ENCODE data around the gene FBLN1. TPM values are rescaled to one million over a fixed set of nuclear protein-coding genes. Genes with fewer than 3 reads are reported as not detected.
"Not testable (repeated sequence)": the region's sequence is repeated elsewhere in the genome, so short reads cannot be mapped to it uniquely, and the experiment has no call there.

Gene FBLN1
- total RNA-seq, 1 donor from 2014 or later, result not detected

DNA sequence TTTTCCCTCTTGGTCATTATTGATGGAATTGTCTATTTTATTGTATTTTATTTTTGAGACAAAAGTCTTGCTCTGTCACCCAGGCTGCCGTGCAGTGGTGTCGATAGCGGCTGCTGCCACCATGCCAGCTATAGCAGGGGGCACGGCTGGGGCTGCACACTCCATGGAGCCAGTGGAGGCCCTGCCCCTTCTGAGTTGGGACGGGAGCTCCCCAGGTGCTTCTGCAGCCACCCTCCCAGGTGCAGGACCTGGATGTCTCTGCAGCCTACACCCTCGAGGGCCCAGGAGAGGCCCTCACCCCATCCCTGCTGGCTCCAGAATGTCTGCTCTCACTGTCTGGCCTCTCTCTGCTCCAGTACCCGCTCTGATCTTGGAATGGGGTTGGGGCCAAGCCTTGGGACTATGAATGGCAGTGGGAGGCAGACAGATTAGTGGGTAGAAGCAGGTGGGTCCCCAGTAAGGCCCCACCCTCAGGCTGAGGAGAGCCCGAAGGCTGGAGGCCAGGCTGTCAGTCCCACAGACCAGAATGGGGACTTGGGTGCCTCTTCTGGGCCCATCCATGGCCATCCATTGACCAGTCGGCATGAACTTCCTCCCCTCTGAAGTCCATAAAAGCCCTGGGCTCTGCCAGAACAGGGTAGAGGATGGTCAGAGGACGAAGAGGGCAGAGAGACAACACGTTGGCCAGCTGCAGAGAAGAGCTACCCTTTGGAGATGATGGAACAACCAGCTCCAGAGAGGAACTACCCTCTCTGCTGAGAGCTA lies 119.3 kb downstream of the FBLN1 start:
- Mint-ChIP-seq H3K4me1 (peaks cover 5% of the 10 kb centered on the region), H3K9me3 (peaks cover 4% of the 10 kb centered on the region), H3K27ac (no peak overlapping the region), H3K4me3 (no peak overlapping the region), H3K36me3 (ENCODE audit: low read depth) (no peaks in the 10 kb centered on the region), H3K27me3 (peaks cover 5% of the 10 kb centered on the region)
- intact Hi-C loops (cut with micrococcal nuclease), result no loop called here
- no peak for DNase-seq

GRCh38 chr22:45623464-45624145 lies 120.9 kb downstream of the FBLN1 start:
- H3K27me3 Mint-ChIP-seq; H3K36me3 Mint-ChIP-seq (ENCODE audit: low read depth); H3K27ac Mint-ChIP-seq; H3K9me3 Mint-ChIP-seq; DNase-seq; H3K4me1 Mint-ChIP-seq; intact Hi-C loops (cut with micrococcal nuclease); H3K4me3 Mint-ChIP-seq: not testable (repeated sequence)

DNA sequence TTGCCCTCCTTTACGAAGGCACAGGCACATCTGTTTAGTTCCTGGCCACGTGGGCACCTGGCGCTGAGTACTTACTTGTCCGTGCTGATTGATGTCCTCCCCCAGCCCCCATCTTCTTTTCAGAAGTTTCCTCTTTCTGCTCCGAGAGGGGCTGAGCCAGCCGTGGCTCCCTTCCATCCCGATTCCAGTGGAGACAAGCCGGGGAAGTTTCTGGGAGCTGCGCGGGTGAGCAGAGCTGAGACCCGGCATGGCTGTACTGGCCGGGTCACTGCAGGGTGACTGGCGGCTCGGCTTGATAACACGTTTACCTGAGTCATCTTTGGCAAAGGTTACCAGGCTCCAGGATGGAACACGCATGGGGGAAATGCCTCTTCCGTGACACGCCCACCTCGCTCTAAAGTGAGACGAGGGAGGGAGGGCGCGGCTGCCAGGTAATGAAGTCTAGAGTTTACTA lies 123.5 kb downstream of the FBLN1 start:
- Mint-ChIP-seq H3K36me3 (ENCODE audit: low read depth) (no peaks in the 10 kb centered on the region), H3K9me3 (no peaks in the 10 kb centered on the region), H3K27ac (no peak overlapping the region), H3K27me3 (peaks cover 12% of the 10 kb centered on the region), H3K4me1 (no peaks in the 10 kb centered on the region), H3K4me3 (no peak overlapping the region)
- intact Hi-C loops (cut with micrococcal nuclease), result no loop called here
- no peak for DNase-seq

GRCh38 chr22:45627489-45628233 lies 125.0 kb downstream of the FBLN1 start:
- Mint-ChIP-seq H3K9me3 (no peaks in the 10 kb centered on the region), H3K4me3 (no peak overlapping the region), H3K4me1 (no peaks in the 10 kb centered on the region), H3K36me3 (ENCODE audit: low read depth) (no peaks in the 10 kb centered on the region), H3K27me3 (peaks cover 23% of the 10 kb centered on the region), H3K27ac (no peak overlapping the region)
- DNase-seq, result no peak
- intact Hi-C loops (cut with micrococcal nuclease), result no loop called here

- intact Hi-C loops (cut with micrococcal nuclease), result no loop called here
- H3K4me3 Mint-ChIP-seq, result no peak overlapping the region
Observed at GRCh38 chr22:45628515-45628914, 125.8 kb downstream of the FBLN1 start.

GRCh38 chr22:45629469-45630089 lies 126.9 kb downstream of the FBLN1 start:
- no peak overlapping the region for H3K27ac Mint-ChIP-seq
- intact Hi-C loops (cut with micrococcal nuclease), result no loop called here
- H3K4me3 Mint-ChIP-seq, result no peak overlapping the region

More at GRCh38 chr22:45628515-45628914, 125.8 kb downstream of the FBLN1 start:
- Mint-ChIP-seq H3K27ac (no peak overlapping the region), H3K4me1 (no peaks in the 10 kb centered on the region), H3K27me3 (peaks cover 29% of the 10 kb centered on the region), H3K36me3 (ENCODE audit: low read depth) (no peaks in the 10 kb centered on the region), H3K9me3 (no peaks in the 10 kb centered on the region)
- DNase-seq, result no peak

GRCh38 chr22:45630436-45630835 lies 127.8 kb downstream of the FBLN1 start:
- H3K27me3 Mint-ChIP-seq, result peaks cover 36% of the 10 kb centered on the region
- no peaks in the 10 kb centered on the region for H3K4me1 Mint-ChIP-seq
- intact Hi-C loops (cut with micrococcal nuclease), result no loop called here

More at GRCh38 chr22:45629469-45630089, 126.9 kb downstream of the FBLN1 start:
- Mint-ChIP-seq H3K4me1 (no peaks in the 10 kb centered on the region), H3K9me3 (no peaks in the 10 kb centered on the region), H3K36me3 (ENCODE audit: low read depth) (no peaks in the 10 kb centered on the region), H3K27me3 (peaks cover 36% of the 10 kb centered on the region)
- DNase-seq, result no peak

GRCh38 chr22:45631140-45631840 lies 128.6 kb downstream of the FBLN1 start:
- Mint-ChIP-seq H3K27ac (no peak overlapping the region), H3K36me3 (ENCODE audit: low read depth) (no peaks in the 10 kb centered on the region), H3K9me3 (no peaks in the 10 kb centered on the region), H3K27me3 (peaks cover 33% of the 10 kb centered on the region), H3K4me1 (no peaks in the 10 kb centered on the region), H3K4me3 (no peak overlapping the region)
- DNase-seq, result no peak
- intact Hi-C loops (cut with micrococcal nuclease), result no loop called here

More at GRCh38 chr22:45630436-45630835, 127.8 kb downstream of the FBLN1 start:
- H3K9me3 Mint-ChIP-seq, result no peaks in the 10 kb centered on the region
- no peaks in the 10 kb centered on the region for H3K36me3 Mint-ChIP-seq (ENCODE audit: low read depth)
- no peak for DNase-seq
- no peak overlapping the region for H3K4me3 Mint-ChIP-seq
- H3K27ac Mint-ChIP-seq, result no peak overlapping the region

DNA sequence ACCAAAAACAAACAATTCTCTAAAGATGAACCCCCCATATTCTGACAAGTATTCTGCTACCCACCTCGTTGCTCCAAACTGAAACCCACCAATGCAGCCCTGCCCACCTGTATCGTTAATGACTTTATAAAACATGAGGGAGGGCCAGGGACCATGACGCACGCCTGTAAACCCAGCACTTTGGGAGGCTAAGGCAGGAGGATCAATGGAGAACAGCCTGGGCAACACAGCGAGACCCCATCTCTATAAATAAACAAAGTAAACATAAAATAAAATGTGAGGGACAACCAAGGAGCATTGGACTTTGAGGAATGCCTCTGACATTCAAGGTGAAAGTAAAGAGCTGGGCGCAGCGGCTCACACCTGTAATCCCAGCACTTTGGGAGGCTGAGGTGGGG lies 129.2 kb downstream of the FBLN1 start:
- no peak for DNase-seq
- Mint-ChIP-seq H3K27me3 (peaks cover 36% of the 10 kb centered on the region), H3K9me3 (no peaks in the 10 kb centered on the region), H3K36me3 (ENCODE audit: low read depth) (no peaks in the 10 kb centered on the region), H3K27ac (no peak overlapping the region), H3K4me1 (no peaks in the 10 kb centered on the region), H3K4me3 (no peak overlapping the region)
- intact Hi-C loops (cut with micrococcal nuclease), result no loop called here

DNA sequence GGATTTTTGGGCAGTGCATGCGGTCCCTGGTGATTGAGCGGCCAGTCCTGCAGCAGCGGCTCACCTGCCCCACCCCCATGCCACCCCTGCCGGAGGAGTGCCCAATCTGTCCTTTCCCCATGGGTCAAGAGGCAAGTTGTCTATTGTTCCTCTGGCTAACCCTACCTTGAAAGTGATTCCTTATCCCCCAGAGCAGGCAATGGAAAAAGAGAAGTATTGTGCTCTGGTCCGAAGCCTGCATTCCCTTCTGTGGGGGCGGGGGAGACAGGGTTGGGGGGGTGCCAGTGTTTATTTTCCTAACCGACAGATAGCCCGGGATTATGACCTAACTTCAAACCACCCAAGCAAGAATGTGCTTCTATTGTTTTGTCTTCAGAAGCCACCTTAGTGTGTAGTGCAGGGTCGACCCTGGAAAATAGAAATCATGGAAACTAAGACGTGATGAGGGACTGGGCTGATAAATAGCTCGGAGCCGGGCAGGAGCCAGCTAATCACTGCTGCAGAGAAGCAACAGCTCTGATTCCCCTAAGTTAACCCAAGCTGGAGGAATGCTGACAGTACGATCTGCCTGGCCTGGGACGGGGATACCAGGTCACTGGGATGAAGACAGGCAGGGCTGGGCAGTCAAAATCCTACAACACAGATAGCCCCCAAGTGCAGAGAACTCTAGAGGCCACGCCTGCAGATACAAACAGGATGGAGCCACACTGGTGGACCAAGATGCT lies 130.3 kb downstream of the FBLN1 start:
- DNase-seq, result no peak
- peaks cover 42% of the 10 kb centered on the region for H3K27me3 Mint-ChIP-seq
- H3K4me3 Mint-ChIP-seq, result no peak overlapping the region
- H3K27ac Mint-ChIP-seq, result no peak overlapping the region
- intact Hi-C loops (cut with micrococcal nuclease), result no loop called here
- H3K36me3 Mint-ChIP-seq (ENCODE audit: low read depth), result no peaks in the 10 kb centered on the region
- H3K9me3 Mint-ChIP-seq, result no peaks in the 10 kb centered on the region
- no peaks in the 10 kb centered on the region for H3K4me1 Mint-ChIP-seq

DNA sequence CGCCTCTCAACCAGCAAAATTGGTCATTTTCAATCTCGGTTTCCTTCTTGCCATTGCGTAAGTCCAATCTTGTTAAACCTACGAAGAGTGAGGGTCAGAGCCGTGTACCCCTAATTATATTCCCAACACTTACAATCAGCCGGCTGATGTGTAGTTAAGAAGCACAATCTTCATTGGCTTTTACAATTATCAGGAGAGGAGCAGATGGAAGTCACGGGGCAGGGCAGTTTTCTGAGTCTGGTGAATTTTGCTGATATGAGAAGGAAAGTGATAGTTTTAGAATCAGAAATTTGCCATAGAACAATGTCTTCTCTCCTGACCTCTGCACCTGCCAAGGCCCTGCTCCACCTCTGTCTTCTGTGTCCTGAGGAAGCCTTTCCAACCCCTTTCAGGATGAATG lies 134.0 kb downstream of the FBLN1 start:
- Mint-ChIP-seq H3K27me3 (peaks cover 37% of the 10 kb centered on the region), H3K4me1 (peaks cover 12% of the 10 kb centered on the region), H3K4me3 (no peak overlapping the region), H3K27ac (no peak overlapping the region), H3K36me3 (ENCODE audit: low read depth) (no peaks in the 10 kb centered on the region), H3K9me3 (no peaks in the 10 kb centered on the region)
- intact Hi-C loops (cut with micrococcal nuclease), result no loop called here
- no peak for DNase-seq

- no peaks in the 10 kb centered on the region for H3K36me3 Mint-ChIP-seq (ENCODE audit: low read depth)
- peaks cover 32% of the 10 kb centered on the region for H3K27me3 Mint-ChIP-seq
- no peak overlapping the region for H3K4me3 Mint-ChIP-seq
- no peaks in the 10 kb centered on the region for H3K9me3 Mint-ChIP-seq
- H3K4me1 Mint-ChIP-seq, result peaks cover 15% of the 10 kb centered on the region
- no peak overlapping the region for H3K27ac Mint-ChIP-seq
- intact Hi-C loops (cut with micrococcal nuclease), result no loop called here
- no peak for DNase-seq
Observed at GRCh38 chr22:45638197-45638596, 135.5 kb downstream of the FBLN1 start.
